ENCODE measurements around the gene JHY.

The JHY gene

DNA sequence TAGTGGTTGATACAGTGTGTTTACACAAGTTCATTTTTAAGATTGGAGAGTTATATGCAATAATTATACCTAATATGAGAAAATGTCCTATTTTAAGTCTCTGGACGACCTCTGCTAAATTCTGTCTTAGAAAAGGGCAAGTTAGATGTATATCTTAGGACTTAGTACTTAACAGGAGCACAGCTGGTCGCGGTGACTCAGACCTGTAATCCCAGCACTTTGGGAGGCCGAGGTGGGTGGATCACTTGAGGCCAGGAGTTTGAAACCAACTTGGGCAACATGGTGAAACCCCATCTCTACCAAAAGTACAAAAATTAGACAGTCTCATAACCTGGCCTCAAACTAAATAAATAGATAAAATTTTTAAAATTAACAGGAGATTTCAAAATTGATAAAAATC, 71.9 kb downstream of the JHY start:
- Histone ChIP-seq H3K27ac (ENCODE audit: low read length, poor library complexity, severe bottlenecking) (no peak overlapping the region), H3K23ac (ENCODE audit: low read length in 2 of 2) (no peak overlapping the region), H3K14ac (ENCODE audit: low read length in 2 of 2) (no peak overlapping the region), H4K8ac (ENCODE audit: low read length) (no peak overlapping the region), H2BK120ac (ENCODE audit: low read depth, low read length) (no peak overlapping the region), H2AFZ (ENCODE audit: low read depth, low read length) (no peak overlapping the region), H4K91ac (ENCODE audit: low read length) (no peak overlapping the region), H2BK15ac (ENCODE audit: low read depth, poor library complexity, severe bottlenecking) (no peak overlapping the region), H3K4me2 (ENCODE audit: low read length, poor library complexity, severe bottlenecking) (no peak overlapping the region), H3K36me3 (ENCODE audit: control insufficient read depth in 1 of 2, insufficient read depth in 2 of 2, low read depth in 1 of 2, low read length in 2 of 2) (no peaks in the 10 kb centered on the region), H2BK5ac (ENCODE audit: low read depth, low read length, poor library complexity, severe bottlenecking) (no peak overlapping the region), H2AK5ac (ENCODE audit: low read length, severe bottlenecking) (no peak overlapping the region), H3K18ac (ENCODE audit: low read depth in 1 of 2, low read length in 2 of 2) (no peak overlapping the region), H3K4me1 (ENCODE audit: control insufficient read depth, insufficient read depth, low read depth, low read length) (no peaks in the 10 kb centered on the region), H3K4me3 (ENCODE audit: insufficient read depth in 1 of 2, low read depth in 1 of 2, low read length in 2 of 2) (no peak overlapping the region), H3K27me3 (ENCODE audit: control insufficient read depth in 1 of 2, insufficient read depth in 1 of 2, low read length in 2 of 2) (peaks cover 0 to 7% of the 10 kb centered on the region in 2 experiments), H3K9me3 (ENCODE audit: control insufficient read depth, low read length) (no peaks in the 10 kb centered on the region), H3K4ac (ENCODE audit: low read depth in 1 of 2, low read length in 2 of 2) (no peak overlapping the region), H3K79me1 (replicated peaks; ENCODE audit: low read length, poor library complexity, severe bottlenecking) (no peaks in the 10 kb centered on the region), H3K9ac (ENCODE audit: low read length) (no peak overlapping the region), H2BK12ac (ENCODE audit: low read length in 2 of 2) (no peak overlapping the region)
- 94% methylated on average over 4 of the region's 4 CpGs for WGBS
- DNase-seq, result peak; percentile 8

DNA sequence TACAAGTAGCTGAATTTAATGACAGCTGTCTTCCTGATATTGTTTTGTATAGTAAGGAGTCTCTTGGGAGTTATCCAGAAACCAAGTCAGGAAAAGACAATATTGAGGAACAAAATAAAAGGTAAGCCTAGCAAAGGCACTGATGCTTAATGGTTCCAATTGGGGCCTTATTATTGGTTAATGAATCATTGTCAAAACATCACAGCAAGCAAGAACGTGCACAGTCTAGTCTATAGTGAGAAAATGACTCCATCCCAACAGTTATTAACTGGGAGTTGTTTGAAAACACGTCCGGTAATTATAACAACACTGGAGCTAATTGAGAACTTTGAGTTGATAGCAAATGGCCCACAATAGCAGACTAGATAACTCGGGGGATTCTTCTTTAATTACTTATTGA, 81.4 kb downstream of the JHY start:
- no peak for DNase-seq
- Histone ChIP-seq H3K4me2 (ENCODE audit: low read length, poor library complexity, severe bottlenecking) (no peak overlapping the region), H4K91ac (ENCODE audit: low read length) (no peak overlapping the region), H3K4ac (ENCODE audit: low read depth in 1 of 2, low read length in 2 of 2) (no peak overlapping the region), H3K36me3 (ENCODE audit: control insufficient read depth in 1 of 2, insufficient read depth in 2 of 2, low read depth in 1 of 2, low read length in 2 of 2) (no peaks in the 10 kb centered on the region), H3K9ac (ENCODE audit: low read length) (no peak overlapping the region), H2AFZ (ENCODE audit: low read depth, low read length) (no peak overlapping the region), H3K18ac (ENCODE audit: low read depth in 1 of 2, low read length in 2 of 2) (no peak overlapping the region), H3K4me3 (ENCODE audit: insufficient read depth in 1 of 2, low read depth in 1 of 2, low read length in 2 of 2) (no peak overlapping the region), H4K8ac (ENCODE audit: low read length) (no peak overlapping the region), H2BK12ac (ENCODE audit: low read length in 2 of 2) (no peak overlapping the region), H3K23ac (ENCODE audit: low read length in 2 of 2) (no peak overlapping the region), H3K27me3 (ENCODE audit: control insufficient read depth in 1 of 2, insufficient read depth in 1 of 2, low read length in 2 of 2) (peaks cover 26 to 39% of the 10 kb centered on the region in 2 experiments), H3K9me3 (ENCODE audit: control insufficient read depth, low read length) (no peaks in the 10 kb centered on the region), H2BK5ac (ENCODE audit: low read depth, low read length, poor library complexity, severe bottlenecking) (no peak overlapping the region), H2BK15ac (ENCODE audit: low read depth, poor library complexity, severe bottlenecking) (no peak overlapping the region), H3K27ac (ENCODE audit: low read length, poor library complexity, severe bottlenecking) (no peak overlapping the region), H2AK5ac (ENCODE audit: low read length, severe bottlenecking) (no peak overlapping the region), H2BK120ac (ENCODE audit: low read depth, low read length) (no peak overlapping the region), H3K79me1 (replicated peaks; ENCODE audit: low read length, poor library complexity, severe bottlenecking) (no peaks in the 10 kb centered on the region), H3K4me1 (ENCODE audit: control insufficient read depth, insufficient read depth, low read depth, low read length) (no peaks in the 10 kb centered on the region), H3K14ac (ENCODE audit: low read length in 2 of 2) (no peak overlapping the region)
- WGBS, result 74% methylated on average over 4 of the region's 4 CpGs

DNA sequence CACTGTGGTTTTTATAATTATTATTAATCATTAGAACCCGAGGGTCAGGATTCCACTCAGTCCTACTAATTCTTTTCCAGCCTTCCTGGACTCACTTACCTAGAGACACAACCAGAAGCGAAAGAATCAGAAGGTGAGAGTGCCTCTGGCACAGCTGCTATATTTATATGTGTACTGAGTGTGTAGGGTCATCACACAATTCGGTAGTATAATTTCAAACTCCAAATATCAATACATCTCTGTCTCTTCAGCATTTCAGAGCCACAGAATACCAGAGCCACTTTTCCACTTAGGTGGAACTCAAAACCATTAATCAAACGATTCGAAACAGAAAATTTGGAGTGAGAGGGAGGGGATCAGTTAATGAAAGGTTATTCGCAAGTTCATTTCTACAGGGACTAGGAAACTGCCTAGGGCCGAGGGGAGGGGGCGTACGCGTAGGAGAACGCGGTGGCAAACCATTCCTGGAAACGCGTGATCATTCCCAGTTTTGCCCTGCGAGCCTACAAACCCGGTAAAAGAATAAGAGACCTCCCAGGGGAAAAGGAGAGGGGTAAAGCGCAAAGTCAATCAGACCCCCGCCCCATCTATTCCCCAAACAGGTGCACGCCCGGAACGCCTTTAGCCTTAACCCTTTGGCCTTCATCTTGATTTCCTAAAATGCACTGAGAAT, 93.6 kb downstream of the JHY start:
- H3K4me1 ChIP-seq (ENCODE audit: control insufficient read depth, insufficient read depth, low read depth, low read length), result peaks cover 15% of the 10 kb centered on the region
- no peak overlapping the region for H2BK5ac ChIP-seq (ENCODE audit: low read depth, low read length, poor library complexity, severe bottlenecking)
- H3K23ac ChIP-seq (ENCODE audit: low read length in 2 of 2), result no peak overlapping the region
- H3K4ac ChIP-seq (ENCODE audit: low read depth in 1 of 2, low read length in 2 of 2), result no peak overlapping the region
- H3K14ac ChIP-seq (ENCODE audit: low read length in 2 of 2), result no peak overlapping the region
- H3K4me3 ChIP-seq (ENCODE audit: insufficient read depth in 1 of 2, low read depth in 1 of 2, low read length in 2 of 2), result no peak overlapping the region
- no peaks in the 10 kb centered on the region for H3K9me3 ChIP-seq (ENCODE audit: control insufficient read depth, low read length)
- WGBS, result 7% methylated on average over 18 of the region's 21 CpGs
- H2BK120ac ChIP-seq (ENCODE audit: low read depth, low read length), result no peak overlapping the region
- no peaks in the 10 kb centered on the region for H3K79me1 ChIP-seq (replicated peaks; ENCODE audit: low read length, poor library complexity, severe bottlenecking)
- H2AFZ ChIP-seq (ENCODE audit: low read depth, low read length), result no peak overlapping the region
- no peak overlapping the region for H3K18ac ChIP-seq (ENCODE audit: low read depth in 1 of 2, low read length in 2 of 2)
- H2BK12ac ChIP-seq (ENCODE audit: low read length in 2 of 2), result no peak overlapping the region
- H3K27ac ChIP-seq (ENCODE audit: low read length, poor library complexity, severe bottlenecking), result no peak overlapping the region
- no peak overlapping the region for H4K8ac ChIP-seq (ENCODE audit: low read length)
- H2BK15ac ChIP-seq (ENCODE audit: low read depth, poor library complexity, severe bottlenecking), result no peak overlapping the region
- peaks cover 77 to 91% of the 10 kb centered on the region in 2 experiments for H3K27me3 ChIP-seq (ENCODE audit: control insufficient read depth in 1 of 2, insufficient read depth in 1 of 2, low read length in 2 of 2)
- no peak overlapping the region for H2AK5ac ChIP-seq (ENCODE audit: low read length, severe bottlenecking)
- H4K91ac ChIP-seq (ENCODE audit: low read length), result no peak overlapping the region
- no peak for DNase-seq
- H3K4me2 ChIP-seq (ENCODE audit: low read length, poor library complexity, severe bottlenecking), result no peak overlapping the region
- H3K9ac ChIP-seq (ENCODE audit: low read length), result no peak overlapping the region
- no peaks in the 10 kb centered on the region for H3K36me3 ChIP-seq (ENCODE audit: control insufficient read depth in 1 of 2, insufficient read depth in 2 of 2, low read depth in 1 of 2, low read length in 2 of 2)

DNA sequence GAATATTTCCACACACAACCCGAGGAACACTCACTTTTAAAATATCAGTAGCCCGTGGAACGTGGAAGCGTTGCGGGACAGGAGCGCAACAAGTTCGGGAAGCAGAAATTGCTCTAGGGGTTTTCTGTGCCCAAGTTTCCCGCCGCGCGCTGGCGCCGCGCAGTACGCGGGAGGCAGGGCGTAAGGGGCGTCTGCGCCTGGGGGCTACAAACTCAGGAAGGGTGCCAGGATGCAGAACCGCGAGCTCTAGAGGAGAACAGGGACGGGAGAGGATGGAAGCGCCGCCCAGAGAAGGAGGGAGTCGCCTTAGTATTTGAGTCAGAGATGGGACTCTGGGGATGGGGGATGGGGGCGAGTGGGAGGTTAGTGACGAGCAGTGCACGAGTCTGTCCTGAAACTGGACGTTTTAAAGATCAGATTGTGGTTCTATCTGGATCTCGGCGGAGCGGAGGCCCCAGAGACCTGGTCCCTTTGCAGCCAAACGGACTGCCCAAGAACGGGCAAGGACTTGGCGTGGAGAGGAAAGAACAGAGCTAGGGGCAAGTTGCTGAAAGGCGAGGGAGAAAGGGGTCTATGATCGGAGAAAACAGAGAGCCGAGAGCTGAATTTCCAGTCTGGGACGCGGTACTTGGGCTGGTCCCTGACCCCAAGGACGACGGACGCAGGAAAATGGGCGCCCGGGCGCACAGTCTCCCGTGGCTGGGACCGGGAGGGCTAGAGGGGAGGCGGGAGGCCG, 94.3 kb downstream of the JHY start:
- no peaks in the 10 kb centered on the region for H3K36me3 ChIP-seq (ENCODE audit: control insufficient read depth in 1 of 2, insufficient read depth in 2 of 2, low read depth in 1 of 2, low read length in 2 of 2)
- no peak overlapping the region for H2AFZ ChIP-seq (ENCODE audit: low read depth, low read length)
- no peaks in the 10 kb centered on the region for H3K79me1 ChIP-seq (replicated peaks; ENCODE audit: low read length, poor library complexity, severe bottlenecking)
- H2AK5ac ChIP-seq (ENCODE audit: low read length, severe bottlenecking), result no peak overlapping the region
- no peak overlapping the region for H3K27ac ChIP-seq (ENCODE audit: low read length, poor library complexity, severe bottlenecking)
- no peak overlapping the region for H3K23ac ChIP-seq (ENCODE audit: low read length in 2 of 2)
- H2BK120ac ChIP-seq (ENCODE audit: low read depth, low read length), result no peak overlapping the region
- H3K4me3 ChIP-seq (ENCODE audit: insufficient read depth in 1 of 2, low read depth in 1 of 2, low read length in 2 of 2), result peak overlapping the region in 1 of 2 experiments; percentile 33
- no peak overlapping the region for H2BK12ac ChIP-seq (ENCODE audit: low read length in 2 of 2)
- no peak for DNase-seq
- no peaks in the 10 kb centered on the region for H3K9me3 ChIP-seq (ENCODE audit: control insufficient read depth, low read length)
- H3K4ac ChIP-seq (ENCODE audit: low read depth in 1 of 2, low read length in 2 of 2), result no peak overlapping the region
- H3K14ac ChIP-seq (ENCODE audit: low read length in 2 of 2), result no peak overlapping the region
- H3K4me2 ChIP-seq (ENCODE audit: low read length, poor library complexity, severe bottlenecking), result no peak overlapping the region
- 2% methylated on average over 49 of the region's 50 CpGs for WGBS
- no peak overlapping the region for H4K91ac ChIP-seq (ENCODE audit: low read length)
- H3K18ac ChIP-seq (ENCODE audit: low read depth in 1 of 2, low read length in 2 of 2), result no peak overlapping the region
- peaks cover 84 to 95% of the 10 kb centered on the region in 2 experiments for H3K27me3 ChIP-seq (ENCODE audit: control insufficient read depth in 1 of 2, insufficient read depth in 1 of 2, low read length in 2 of 2)
- H2BK15ac ChIP-seq (ENCODE audit: low read depth, poor library complexity, severe bottlenecking), result no peak overlapping the region
- no peak overlapping the region for H4K8ac ChIP-seq (ENCODE audit: low read length)
- H3K9ac ChIP-seq (ENCODE audit: low read length), result no peak overlapping the region
- peaks cover 15% of the 10 kb centered on the region for H3K4me1 ChIP-seq (ENCODE audit: control insufficient read depth, insufficient read depth, low read depth, low read length)
- H2BK5ac ChIP-seq (ENCODE audit: low read depth, low read length, poor library complexity, severe bottlenecking), result no peak overlapping the region
